Liver (tissue), 3 donors: Measurements from ENCODE around the gene RNPEPL1.

Experiments used
- EGR1 ChIP-seq, 2 donors: IDR thresholded peaks; 2 replicates each; pipeline ENCODE4 v1.6.1; 2016 to 2018; ENCODE audit warnings: antibody characterized with exemption in 2 of 2, low read depth in 2 of 2
- GABPA ChIP-seq, 2 donors: IDR thresholded peaks in 1 of 2; conservative IDR thresholded peaks in 1 of 2; 2 replicates each; pipeline ENCODE4 v1.6.1; 2016; ENCODE audit warnings: antibody characterized with exemption in 2 of 2, mild to moderate bottlenecking in 1 of 2, moderate library complexity in 1 of 2
- HNF4A ChIP-seq, 2 donors: conservative IDR thresholded peaks; 2 replicates each; pipeline ENCODE4 v1.6.1; 2016; ENCODE audit warnings: antibody characterized with exemption in 2 of 2, mild to moderate bottlenecking in 2 of 2
- HNF4G ChIP-seq: IDR thresholded peaks from 2 replicates; pipeline ENCODE4 v1.6.1; 2016; ENCODE audit warnings: antibody characterized with exemption
- RAD21 ChIP-seq, 2 donors: IDR thresholded peaks; 2 replicates each; pipeline ENCODE4 v1.6.1; 2016; ENCODE audit warnings: antibody characterized with exemption in 2 of 2, mild to moderate bottlenecking in 2 of 2
- RXRA ChIP-seq, 2 donors: IDR thresholded peaks; 2 replicates each; pipeline ENCODE4 v1.6.1; 2017 to 2018; ENCODE audit warnings: antibody characterized with exemption in 2 of 2, mild to moderate bottlenecking in 1 of 2
- SP1 ChIP-seq: IDR thresholded peaks from 2 replicates; pipeline ENCODE4 v1.6.1; 2018; ENCODE audit warnings: antibody characterized with exemption, mild to moderate bottlenecking
- TAF1 ChIP-seq: conservative IDR thresholded peaks from 2 replicates; pipeline ENCODE4 v1.6.1; 2016; ENCODE audit warnings: antibody characterized with exemption, mild to moderate bottlenecking
- TF ChIP-seq, protein P1 (sequence below): fragments of 150-350 bp; IDR thresholded peaks from 2 replicates; pipeline ENCODE4 v1.5.1; 2017; ENCODE audit warnings: improper control_type of control experiment, low read depth, low read length; ENCODE audit not compliant: missing input control
- TF ChIP-seq, protein P2 (sequence below): IDR thresholded peaks from 2 replicates; pipeline ENCODE4 v1.6.1; 2016; ENCODE audit warnings: antibody characterized with exemption
- TF ChIP-seq, protein P3 (sequence below): IDR thresholded peaks from 2 replicates; pipeline ENCODE4 v1.6.1; 2016; ENCODE audit warnings: antibody characterized with exemption
- donor health status: healthy.
- donor health status: healthy.

- TF ChIP-seq HNF4G (no peak), GABPA (IDR thresholded peaks at IDR 0.05 in 1 of 2, conservative IDR thresholded peaks at IDR 0.05 in 1 of 2) (no peak), SP1 (no peak), RXRA (IDR thresholded peaks at IDR 0.05) (no peak), RAD21 (IDR thresholded peaks at IDR 0.05) (no peak), EGR1 (IDR thresholded peaks at IDR 0.05; ENCODE audit: low read depth in 2 of 2) (no peak), TAF1 (no peak), HNF4A (conservative IDR thresholded peaks at IDR 0.05) (no peak)
- TF ChIP-seq, protein P1, sequence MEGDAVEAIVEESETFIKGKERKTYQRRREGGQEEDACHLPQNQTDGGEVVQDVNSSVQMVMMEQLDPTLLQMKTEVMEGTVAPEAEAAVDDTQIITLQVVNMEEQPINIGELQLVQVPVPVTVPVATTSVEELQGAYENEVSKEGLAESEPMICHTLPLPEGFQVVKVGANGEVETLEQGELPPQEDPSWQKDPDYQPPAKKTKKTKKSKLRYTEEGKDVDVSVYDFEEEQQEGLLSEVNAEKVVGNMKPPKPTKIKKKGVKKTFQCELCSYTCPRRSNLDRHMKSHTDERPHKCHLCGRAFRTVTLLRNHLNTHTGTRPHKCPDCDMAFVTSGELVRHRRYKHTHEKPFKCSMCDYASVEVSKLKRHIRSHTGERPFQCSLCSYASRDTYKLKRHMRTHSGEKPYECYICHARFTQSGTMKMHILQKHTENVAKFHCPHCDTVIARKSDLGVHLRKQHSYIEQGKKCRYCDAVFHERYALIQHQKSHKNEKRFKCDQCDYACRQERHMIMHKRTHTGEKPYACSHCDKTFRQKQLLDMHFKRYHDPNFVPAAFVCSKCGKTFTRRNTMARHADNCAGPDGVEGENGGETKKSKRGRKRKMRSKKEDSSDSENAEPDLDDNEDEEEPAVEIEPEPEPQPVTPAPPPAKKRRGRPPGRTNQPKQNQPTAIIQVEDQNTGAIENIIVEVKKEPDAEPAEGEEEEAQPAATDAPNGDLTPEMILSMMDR = no peak
- TF ChIP-seq, protein P2, sequence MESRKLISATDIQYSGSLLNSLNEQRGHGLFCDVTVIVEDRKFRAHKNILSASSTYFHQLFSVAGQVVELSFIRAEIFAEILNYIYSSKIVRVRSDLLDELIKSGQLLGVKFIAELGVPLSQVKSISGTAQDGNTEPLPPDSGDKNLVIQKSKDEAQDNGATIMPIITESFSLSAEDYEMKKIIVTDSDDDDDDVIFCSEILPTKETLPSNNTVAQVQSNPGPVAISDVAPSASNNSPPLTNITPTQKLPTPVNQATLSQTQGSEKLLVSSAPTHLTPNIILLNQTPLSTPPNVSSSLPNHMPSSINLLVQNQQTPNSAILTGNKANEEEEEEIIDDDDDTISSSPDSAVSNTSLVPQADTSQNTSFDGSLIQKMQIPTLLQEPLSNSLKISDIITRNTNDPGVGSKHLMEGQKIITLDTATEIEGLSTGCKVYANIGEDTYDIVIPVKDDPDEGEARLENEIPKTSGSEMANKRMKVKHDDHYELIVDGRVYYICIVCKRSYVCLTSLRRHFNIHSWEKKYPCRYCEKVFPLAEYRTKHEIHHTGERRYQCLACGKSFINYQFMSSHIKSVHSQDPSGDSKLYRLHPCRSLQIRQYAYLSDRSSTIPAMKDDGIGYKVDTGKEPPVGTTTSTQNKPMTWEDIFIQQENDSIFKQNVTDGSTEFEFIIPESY = no peak
- TF ChIP-seq, protein P3, sequence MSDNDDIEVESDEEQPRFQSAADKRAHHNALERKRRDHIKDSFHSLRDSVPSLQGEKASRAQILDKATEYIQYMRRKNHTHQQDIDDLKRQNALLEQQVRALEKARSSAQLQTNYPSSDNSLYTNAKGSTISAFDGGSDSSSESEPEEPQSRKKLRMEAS = no peak
These were observed 48.7 kb upstream of the RNPEPL1 start for GRCh38 chr2:240519396-240520129.
